HuH-7.5 (cell line): ENCODE results near the gene TBCE.
A peak's percentile ranks its signal among the peaks of the same experiment; 100 is the strongest.

ENCODE experiments used
- DNase-seq: peaks from one replicate; pipeline ENCODE4 v3.0.0; 2011; ENCODE audit warnings: low spot score

The TBCE gene, protein sequence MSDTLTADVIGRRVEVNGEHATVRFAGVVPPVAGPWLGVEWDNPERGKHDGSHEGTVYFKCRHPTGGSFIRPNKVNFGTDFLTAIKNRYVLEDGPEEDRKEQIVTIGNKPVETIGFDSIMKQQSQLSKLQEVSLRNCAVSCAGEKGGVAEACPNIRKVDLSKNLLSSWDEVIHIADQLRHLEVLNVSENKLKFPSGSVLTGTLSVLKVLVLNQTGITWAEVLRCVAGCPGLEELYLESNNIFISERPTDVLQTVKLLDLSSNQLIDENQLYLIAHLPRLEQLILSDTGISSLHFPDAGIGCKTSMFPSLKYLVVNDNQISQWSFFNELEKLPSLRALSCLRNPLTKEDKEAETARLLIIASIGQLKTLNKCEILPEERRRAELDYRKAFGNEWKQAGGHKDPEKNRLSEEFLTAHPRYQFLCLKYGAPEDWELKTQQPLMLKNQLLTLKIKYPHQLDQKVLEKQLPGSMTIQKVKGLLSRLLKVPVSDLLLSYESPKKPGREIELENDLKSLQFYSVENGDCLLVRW

DNA sequence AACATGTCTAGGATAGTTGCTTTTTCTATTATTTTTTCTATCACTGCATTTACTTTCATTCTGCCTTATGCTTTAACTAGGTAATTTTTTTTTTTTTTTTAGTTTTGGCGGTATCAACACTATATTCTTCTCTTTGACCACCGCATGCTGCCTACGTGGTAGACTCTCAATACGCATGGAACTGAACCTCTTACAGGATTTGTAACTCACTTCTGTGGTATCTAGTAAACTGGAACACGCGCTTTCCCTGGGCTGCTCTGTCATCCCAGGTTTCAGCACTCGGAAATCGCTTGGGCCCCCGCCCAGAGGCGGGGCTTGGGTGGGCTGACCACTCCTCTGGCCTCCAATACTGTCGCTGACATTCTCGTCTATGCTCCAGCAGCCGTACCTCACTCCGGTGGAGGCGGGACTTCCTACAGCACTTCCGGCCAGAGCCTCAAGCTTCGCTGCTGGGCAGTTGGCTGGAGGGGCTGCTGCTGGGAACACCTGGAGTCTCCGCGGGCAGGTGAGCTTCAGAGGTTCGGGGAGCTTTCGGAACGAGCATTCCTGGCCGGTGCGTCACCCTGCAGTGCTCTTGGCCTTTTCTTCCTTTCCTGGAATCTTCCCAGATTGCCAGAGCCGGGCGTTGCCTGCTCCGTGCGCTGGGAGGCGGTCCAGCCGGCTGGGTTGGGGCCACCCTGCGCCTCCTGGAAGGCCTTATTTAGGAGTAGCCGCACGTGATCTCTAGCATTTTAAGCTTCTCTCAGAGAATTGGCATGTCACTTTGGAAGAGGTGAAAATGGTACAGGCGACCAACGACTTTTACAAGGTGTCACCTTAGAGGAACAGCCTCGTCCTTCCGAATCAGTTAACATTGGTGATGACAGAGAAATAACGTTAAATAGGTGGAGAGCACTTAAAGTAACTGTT lies at the start of gene TBCE:
Gene TBCE (plus strand): TSS at position 428 of the 909 bp plus-strand sequence. CDS start 12,623 bp downstream, outside the sequence.
- peak; percentile 88 for DNase-seq

DNA sequence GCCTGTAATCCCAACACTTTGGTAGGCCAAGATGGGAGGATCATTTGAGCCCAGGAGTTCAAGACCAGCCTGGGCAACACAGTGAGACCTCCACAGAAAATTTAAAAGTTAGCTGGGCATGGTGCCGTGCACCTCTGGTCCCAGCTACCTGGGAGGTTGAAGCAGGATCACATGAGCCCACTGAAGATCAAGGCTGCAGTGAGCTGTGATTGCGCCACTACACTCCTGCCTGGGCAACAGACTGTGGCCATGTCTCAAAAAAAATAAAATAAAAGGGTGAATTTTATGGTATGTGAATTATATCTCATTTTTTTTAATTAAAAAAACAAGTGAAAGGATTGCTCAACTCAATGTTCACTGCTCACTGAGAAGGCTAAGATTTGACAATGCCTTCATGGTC lies 48.0 kb upstream of the TBCE start:
- DNase-seq: no peak

DNA sequence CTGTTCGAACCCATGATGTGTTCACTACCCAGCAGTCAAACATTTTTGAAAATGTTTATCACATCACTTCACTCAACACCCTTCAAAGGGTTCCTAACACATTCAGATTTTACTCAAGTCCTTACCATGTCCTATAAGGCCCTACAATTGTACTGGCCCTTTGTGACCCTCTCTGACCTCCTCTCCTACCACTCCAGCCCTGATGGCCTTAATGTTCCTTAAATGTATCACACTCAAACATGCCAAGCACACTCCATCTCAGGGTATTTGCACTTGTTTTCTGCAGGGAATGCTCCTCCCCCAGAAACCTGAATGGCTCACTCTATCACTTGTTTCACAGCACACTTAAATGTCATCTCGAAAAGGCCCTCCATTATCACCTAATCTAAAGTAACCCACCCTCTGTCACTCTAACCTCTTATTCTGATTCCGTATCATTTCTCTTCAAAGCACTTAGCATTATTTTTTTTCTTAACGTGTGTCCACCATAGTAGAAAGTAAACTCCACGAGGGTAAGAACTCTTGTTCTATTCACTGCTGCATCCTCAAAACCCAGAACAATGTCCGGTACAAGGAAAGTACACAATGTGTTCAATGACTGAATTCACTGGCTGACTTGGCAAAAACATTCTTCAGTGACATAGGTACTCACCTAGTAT lies 46.6 kb upstream of the TBCE start:
- no peak for DNase-seq

DNA sequence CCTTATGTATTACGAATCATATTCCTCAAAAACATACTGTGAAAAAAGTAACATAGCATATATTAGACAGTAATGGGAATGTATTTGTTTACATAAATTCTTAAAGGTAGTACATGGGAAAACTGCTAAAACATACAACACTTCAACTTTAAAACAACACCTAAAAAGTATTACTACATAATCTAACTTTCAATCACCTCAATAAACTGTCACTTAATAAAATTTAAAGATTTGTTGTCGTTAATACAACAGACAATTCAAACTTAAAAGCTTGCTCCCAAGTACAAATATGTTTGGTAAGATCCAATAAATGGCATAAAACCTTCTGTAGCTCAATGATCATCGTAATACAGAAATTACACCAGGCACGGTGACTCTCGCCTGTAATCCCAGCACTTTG lies 42.9 kb upstream of the TBCE start:
- no peak for DNase-seq

DNA sequence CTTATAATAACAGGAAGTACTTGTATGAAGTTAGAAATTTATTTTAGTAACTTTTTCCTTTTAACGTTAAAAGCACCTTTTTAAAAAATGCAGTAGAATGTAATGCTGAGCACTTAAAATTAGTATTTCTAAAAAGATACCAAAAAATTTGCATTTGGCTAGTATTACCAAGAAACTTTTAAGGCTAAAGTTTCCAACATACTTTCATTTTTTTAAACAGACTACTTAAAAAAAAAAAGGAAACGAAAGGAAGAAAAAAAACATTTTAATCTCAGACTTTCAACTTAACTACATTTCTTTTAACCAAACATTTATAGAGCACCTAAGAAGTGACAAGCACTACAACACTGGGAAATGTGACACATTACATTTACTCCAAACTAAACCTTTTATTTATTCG lies 42.1 kb upstream of the TBCE start:
- no peak for DNase-seq

DNA sequence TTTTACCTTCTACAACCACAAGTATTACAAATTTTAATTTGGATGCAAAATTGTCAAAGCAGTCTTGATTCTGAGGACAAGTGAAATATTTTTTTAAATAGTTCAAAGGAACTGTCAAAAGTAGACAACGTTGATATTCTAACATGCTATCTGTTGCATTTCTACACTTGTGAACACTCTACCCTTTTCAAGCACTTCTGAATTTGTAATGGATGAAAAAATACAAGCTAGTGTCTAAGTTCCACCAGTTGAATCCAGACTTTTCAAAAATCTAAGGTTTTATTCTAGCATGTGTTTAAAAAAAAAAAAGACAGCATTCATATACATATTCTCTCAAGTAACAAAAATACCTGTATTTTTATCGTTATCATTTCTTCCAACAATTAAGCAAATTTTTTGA lies 41.4 kb upstream of the TBCE start:
- DNase-seq: no peak

DNA sequence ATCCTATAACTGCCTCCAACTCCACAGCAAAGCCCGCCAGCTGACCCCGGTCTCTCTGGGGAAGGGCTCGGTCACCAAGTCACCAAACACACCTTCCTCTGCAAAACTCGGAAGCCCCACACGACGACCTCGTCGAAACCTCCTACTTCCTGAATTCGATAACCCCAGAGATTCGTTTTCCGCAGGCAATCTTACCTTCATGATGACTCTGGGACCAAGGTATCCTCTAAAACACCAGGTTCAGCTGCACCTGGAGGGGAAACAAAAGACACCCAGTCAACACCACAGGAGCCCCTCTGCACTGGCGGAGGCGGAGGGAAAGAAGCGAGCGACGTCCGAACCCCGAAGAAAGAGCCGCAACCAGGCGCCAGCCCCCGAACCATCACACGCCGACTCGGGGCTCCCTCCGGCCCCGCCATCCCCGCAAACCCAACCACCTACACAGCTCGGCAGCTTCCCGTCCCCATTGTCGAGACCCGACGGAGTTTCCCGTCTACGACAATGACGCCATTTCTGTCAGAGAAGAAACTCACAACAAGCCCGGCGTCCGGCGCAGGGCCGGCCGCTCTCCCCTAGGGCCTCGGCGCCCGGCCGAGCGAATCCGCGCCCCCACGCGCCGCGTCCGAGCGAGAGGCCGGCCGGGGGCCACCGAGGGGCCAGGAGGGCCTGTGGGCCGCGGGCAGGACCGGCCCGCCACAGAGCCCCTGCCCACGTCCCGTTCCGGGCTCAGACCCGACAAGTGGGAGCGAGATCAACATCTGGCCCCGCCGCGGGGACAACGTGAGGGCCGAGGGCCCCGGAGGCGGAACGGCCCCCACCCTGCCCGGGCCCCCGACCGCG lies 40.3 kb upstream of the TBCE start:
- peak; percentile 32 for DNase-seq

DNA sequence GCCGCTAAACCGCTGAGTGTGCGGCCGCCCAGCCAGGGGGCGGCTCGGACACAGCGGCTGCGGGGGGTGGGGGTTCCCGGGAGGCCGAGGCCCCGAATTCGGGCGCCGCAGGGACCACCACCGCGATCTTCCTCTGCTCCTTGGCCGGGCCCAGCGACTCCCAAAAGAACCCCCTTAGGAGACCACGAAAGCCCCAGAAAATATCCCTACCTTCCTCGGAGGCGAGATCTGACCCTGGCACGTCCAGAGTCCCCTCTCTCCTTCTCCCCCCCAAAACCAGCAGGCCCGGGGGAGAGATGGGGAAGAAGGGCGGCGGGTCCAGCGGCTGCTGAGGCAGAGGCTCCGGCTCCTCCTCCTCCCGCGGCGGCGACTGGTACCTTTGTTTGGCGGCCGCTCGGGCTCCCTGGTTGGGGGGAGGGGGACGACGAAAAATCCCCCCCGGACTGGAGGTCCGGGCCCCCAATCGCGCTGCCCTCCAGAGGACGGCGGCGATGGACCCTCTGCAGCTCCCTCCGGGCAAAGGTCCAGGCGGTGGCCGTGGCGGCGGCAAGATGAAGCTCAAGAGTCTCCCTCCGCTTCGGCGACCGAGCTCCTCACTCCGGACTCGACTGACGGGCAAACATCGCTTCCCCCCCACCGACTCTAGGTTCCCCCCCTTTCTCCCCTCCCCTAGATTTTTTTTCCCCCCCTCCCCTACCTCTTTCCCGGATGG lies 39.5 kb upstream of the TBCE start, which contains the start of gene ARID4B:
Gene ARID4B (minus strand): TSS at position 621 of the 712 bp plus-strand sequence. CDS start 1,260 bp downstream, outside the sequence.
- DNase-seq: no peak

DNA sequence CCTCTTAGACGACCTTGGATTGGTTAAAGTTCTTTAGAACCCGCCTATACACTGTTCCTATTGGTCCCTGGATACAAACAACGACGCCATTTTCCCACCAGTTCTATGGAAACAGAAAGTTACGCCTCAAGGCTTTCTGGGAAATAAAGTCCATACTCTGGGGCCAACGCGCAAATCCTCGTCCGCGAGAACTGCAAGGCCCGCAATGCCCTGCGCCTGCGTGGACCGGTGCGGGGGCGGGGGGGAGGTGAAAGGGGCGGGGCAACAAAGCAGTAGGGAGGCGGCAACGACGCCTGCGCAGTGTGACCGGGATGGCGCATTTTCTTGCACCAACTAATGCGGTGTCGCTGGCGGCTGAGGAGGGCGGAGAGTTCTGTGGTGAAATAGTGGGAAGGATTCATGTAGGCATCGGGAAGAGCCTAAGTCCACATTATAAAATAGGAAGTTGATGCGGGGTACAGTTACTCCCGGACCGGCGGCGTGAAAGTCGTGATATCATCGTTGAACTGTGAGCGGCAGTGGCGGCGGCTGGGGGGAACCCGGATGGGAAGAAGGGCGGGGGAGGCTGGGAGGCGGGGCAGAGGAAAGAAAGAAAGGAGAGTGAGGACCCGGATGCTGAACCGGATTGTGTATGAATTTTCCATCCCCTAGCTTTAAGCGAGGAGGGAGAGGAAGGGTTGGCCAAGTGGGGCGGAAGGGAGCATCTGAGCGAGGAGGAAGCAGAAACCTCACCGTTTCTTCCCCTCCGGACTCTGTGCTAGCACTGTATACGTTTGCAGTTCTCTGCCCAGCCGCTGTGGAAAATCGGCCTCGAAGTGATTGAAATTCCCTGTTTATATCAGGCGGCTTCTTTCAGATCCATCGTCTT lies 38.7 kb upstream of the TBCE start, which contains the start of gene GGPS1:
Gene GGPS1 (plus strand): TSS at position 300 of the 868 bp plus-strand sequence. CDS start 6,695 bp downstream, outside the sequence.
- DNase-seq: peak; percentile 95

DNA sequence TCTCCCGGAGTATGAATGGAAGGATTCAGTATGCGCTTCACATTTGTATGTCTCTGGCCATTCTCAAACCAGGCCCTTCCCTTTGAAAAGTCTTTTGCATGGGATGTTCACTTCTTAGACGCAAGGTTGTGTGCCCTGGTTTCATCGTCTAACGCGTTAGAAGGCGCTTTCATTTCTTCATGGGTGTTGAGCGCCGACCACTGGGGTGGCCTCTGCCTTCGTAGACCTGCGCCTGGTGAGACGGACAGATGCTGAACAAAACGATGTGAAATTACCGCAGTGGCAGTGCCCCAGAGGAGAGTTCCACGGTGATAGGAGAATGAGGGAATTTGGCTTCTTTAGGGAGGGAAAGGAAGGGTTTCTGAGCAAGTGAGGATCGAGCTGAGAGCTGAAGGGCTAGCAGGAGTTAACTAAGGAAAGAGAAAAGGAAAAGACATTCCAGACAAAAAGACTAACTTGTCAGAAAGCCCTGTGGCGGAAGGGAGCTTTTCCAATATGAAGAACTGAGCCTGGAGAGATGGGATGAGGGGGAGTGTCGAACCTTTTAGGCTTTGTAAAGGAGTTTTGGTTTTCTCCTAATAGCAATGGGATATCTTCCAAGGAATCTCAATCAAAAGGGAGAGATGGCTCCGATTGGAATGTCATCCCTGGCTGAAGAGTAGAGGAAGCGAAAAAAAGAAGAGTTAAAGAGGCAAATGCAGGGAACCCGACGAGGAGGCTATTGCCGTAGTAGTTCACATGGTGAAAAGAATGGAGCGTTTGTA lies 37.9 kb upstream of the TBCE start:
- DNase-seq: no peak

DNA sequence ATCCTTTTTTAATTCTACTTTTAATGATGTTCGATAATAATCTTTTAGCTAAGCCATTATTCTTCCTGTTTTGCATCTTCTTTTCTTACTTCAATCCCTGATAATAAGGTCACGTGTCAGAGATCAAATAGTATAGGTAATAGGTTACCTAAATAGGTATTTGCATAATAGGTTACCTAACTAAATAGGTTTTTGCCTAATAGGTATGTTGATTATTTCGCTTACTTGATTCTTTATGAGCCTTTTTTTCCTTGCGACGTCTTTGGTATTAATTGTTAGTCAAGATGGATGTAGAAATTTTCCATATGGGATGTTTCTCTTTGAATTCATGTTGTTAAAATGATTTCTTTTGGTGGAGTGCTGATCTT lies 36.3 kb upstream of the TBCE start:
- no peak for DNase-seq

DNA sequence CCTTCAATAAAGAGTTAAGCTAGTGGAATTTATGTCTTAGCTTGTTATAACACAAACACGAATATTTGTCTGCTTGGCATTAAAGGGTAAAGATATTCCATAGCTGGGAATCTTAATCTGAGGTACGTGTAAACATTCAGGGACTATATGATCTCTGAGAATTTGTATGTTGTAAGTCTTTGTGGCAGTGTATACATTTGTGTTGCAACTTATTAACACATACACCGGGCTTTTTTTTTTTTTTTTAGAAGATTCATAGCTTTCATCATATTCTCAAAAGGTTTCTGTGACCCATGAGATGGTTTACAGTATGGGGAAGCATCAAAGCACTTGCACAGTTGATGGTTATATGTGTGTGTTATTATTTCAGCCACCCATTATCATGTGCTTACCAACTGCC lies 35.8 kb upstream of the TBCE start:
- no peak for DNase-seq

DNA sequence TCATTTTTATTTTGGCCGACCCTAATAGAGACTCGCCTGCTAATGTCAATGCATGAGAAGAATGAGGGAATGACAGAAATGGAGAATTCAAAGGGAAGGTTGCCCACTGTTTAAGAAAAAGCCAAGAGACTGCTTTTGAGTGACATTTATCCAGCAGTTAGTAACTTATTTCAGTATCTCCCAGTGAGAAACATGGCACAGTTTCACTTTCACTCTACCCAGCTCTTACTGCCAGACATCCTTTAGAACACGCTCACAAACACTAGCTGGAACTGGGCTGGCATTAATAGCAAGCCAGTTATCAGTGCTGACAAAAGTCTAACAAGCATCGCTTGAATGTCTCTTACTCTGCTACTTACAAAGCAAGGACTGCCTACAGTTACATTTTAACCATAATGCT lies 30.3 kb upstream of the TBCE start:
- no peak for DNase-seq

DNA sequence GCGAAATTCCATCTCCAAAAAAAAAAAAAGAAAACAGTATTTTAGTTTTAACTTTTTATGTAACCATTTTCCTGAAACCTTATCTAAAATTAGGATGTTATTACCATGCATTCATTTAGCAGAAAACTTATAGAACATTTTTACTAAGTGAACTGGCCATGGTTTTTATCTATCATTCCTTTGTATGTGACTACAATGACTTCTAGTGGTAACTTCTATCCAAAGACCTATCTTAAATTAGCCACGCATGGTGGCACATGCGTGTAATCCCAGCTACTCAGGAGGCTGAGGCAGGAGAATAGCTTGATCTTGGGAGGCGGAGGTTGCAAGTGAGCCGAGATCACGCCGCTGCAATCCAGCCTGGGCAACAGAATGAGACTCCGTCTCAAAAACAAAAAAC lies 27.5 kb upstream of the TBCE start:
- no peak for DNase-seq

DNA sequence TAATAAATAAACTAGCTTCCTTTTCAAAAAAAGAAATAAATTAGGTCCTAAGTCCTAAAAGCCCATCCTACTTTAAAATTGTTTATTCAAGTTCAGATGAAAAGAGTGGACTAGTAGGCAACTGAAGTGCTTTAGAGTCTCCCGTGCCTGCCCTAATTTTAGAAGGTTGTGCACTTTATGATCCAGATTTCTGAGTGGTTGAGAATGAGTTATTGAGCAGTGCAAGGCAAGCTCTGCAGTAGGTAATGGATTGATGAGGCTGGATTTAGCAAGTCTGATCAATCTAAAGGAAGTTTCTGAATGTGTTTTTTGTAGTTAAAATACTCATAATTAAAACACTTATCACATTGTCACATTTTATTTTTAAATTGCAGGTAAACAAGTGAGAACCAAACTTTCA lies 25.9 kb upstream of the TBCE start:
- no peak for DNase-seq

DNA sequence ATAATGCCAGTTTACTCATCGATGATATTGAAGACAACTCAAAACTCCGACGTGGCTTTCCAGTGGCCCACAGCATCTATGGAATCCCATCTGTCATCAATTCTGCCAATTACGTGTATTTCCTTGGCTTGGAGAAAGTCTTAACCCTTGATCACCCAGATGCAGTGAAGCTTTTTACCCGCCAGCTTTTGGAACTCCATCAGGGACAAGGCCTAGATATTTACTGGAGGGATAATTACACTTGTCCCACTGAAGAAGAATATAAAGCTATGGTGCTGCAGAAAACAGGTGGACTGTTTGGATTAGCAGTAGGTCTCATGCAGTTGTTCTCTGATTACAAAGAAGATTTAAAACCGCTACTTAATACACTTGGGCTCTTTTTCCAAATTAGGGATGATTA lies 25.2 kb upstream of the TBCE start:
- no peak for DNase-seq

DNA sequence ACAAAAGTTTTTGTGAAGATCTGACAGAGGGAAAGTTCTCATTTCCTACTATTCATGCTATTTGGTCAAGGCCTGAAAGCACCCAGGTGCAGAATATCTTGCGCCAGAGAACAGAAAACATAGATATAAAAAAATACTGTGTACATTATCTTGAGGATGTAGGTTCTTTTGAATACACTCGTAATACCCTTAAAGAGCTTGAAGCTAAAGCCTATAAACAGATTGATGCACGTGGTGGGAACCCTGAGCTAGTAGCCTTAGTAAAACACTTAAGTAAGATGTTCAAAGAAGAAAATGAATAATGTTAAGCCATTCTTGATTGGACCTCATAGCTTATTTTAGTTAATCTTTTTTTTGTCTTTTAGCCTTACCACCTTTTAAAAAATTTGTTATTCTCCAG lies 24.8 kb upstream of the TBCE start:
- no peak for DNase-seq

DNA sequence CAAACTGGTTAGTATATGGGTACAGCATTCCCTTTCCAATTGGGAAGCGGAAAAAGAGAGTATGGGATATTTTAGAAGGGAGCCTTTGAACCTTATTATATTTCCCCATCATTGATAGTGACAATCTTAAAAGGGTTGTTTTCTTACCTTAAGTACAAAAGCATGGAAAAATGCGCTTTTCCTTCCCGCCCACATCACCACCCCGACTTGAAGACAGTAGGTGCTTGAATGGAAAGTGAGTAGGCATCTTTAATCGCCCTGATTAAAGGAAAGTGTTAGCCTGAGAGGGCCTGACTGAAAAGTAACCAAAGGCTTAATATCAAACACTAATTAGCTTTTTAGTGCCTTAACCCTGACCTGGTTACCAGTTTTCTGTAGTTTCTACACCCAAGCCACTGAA lies 23.5 kb upstream of the TBCE start:
- no peak for DNase-seq

DNA sequence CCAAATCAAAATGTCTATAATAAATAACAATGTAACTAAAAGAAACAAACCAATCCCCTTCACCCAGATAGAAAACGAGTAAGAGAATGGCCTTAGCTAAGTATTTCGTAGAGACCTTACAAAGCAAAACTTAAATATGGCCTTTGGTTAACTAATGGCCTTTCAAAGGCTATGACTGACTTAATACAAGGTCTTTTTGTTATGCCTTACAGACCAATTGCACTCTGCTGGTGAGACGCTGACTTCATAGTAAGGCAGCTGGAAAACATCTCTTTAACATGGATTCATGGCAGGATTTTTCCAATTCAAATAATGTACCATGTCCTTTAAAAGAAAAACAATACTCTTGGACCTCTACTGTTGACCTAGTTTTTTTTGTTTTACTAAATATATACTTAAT lies 15.8 kb upstream of the TBCE start:
- no peak for DNase-seq
